GM12865 (cell line): ENCODE data around the gene SLCO1B1.

Experiments
- DNase-seq: peaks from one replicate; pipeline ENCODE4 v3.0.0; 2010; ENCODE audit warnings: low read depth
- H3K4me3 ChIP-seq: 2 replicates; pipeline ENCODE4 v1.5.1; 2011; ENCODE audit warnings: mild to moderate bottlenecking, low read depth, low read length, control low read depth
- TF ChIP-seq, protein P1 (sequence below): IDR thresholded peaks from 2 replicates; pipeline ENCODE4 v1.5.1; 2011; ENCODE audit warnings: low read length, control low read depth, low read depth, inconsistent platforms; ENCODE audit not compliant: insufficient read depth; ENCODE audit errors: missing control alignments

Gene SLCO1B1

DNA sequence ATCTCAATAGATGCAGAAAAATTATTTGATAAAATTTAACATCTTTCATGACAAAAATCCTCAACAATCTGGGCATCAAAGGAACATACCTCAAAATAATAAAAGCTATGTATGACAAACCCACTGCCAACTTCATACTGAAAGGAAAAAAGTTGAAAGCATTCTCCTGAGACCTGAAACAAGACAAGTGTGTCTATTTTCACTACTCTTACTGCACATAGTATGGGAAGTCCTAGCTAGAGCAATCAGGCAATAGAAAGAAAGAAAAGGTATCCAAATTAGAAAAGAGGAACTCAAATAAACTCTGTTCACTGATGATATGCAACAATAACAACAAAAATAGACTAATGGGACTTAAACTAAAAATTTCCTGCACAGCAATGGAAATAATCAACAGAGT lies 90.1 kb downstream of the SLCO1B1 start:
- no peak for DNase-seq
- TF ChIP-seq, protein P1, sequence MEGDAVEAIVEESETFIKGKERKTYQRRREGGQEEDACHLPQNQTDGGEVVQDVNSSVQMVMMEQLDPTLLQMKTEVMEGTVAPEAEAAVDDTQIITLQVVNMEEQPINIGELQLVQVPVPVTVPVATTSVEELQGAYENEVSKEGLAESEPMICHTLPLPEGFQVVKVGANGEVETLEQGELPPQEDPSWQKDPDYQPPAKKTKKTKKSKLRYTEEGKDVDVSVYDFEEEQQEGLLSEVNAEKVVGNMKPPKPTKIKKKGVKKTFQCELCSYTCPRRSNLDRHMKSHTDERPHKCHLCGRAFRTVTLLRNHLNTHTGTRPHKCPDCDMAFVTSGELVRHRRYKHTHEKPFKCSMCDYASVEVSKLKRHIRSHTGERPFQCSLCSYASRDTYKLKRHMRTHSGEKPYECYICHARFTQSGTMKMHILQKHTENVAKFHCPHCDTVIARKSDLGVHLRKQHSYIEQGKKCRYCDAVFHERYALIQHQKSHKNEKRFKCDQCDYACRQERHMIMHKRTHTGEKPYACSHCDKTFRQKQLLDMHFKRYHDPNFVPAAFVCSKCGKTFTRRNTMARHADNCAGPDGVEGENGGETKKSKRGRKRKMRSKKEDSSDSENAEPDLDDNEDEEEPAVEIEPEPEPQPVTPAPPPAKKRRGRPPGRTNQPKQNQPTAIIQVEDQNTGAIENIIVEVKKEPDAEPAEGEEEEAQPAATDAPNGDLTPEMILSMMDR = no peak
- H3K4me3 ChIP-seq = no peak overlapping the region

DNA sequence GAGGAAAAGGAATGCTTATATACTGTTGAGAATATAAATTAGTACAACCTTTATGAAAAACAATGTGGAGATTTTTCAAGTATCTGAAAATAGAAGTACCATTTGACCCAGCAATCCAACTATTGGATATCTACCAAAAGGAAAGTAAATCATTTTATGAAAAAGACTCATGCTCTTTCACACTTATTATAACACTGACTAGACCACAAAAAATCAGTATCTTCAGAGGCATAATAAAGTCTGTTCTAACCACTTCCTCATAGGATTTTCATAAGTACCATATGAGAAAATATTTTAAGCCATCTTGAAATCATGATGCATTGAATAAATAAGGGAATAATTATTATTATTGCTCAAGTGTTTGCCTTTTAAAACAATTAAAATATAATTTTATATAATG lies 90.8 kb downstream of the SLCO1B1 start:
- no peak overlapping the region for H3K4me3 ChIP-seq
- no peak for DNase-seq
- TF ChIP-seq, protein P1 = no peak

DNA sequence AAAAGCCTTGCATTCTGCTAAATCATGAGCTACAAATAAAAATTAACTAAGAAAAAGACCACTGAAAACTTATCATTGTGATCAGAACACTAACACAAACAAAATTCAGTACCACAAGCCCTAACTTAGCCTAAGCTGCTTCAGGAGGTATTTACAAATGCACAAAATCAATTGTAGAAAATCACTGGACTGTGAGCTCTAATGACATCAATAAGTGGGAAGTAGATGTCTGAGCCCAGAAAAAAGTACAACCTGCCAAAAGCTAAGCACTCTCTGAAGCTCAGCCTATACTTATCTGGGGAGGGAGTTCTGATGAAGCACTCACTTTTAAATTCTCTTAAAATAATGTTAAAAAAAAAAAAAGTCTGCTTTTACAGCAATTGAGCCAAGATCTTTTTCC lies 92.9 kb downstream of the SLCO1B1 start:
- no peak for DNase-seq
- TF ChIP-seq, protein P1 = no peak
- no peak overlapping the region for H3K4me3 ChIP-seq

DNA sequence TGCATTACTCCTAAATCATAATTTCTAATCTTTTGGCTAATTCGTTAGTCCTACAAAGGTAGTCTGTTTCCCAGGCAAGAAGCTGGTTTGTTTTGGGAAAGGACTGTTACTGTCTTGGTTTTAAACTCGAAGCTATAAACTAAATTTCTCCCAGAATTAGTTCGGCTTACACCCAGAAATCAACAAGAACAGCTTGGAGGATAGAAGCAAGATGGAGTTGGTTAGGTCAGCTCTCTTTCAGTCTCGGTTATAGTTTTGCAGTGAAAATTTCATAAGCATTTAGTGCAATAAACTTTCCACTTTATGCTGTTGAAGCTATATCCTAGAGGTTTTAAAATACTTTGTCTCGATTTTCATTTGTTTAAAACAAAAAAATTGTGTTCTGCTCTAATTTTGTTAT lies 103.4 kb downstream of the SLCO1B1 start:
- no peak overlapping the region for H3K4me3 ChIP-seq
- no peak for DNase-seq
- TF ChIP-seq, protein P1 = no peak

DNA sequence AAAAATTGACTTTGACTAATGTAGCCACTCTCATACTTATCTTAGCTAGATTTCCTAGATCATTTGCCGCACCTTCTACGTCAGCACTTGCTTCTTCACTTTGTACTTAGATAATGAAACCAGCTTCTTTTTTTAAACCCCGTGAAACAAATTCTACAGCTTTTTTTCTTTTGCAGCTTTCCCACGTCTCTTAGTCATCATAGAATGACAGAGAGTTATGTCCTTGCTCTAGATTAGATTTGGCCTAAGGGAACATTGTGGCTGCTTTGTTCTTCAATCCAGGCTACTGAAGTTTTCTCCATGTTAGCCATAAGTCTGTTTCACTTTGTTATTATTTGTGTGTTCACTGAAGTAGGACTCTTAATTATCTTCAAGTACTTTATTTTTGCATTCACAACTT lies 108.9 kb downstream of the SLCO1B1 start:
- no peak overlapping the region for H3K4me3 ChIP-seq
- TF ChIP-seq, protein P1 = no peak
- no peak for DNase-seq

DNA sequence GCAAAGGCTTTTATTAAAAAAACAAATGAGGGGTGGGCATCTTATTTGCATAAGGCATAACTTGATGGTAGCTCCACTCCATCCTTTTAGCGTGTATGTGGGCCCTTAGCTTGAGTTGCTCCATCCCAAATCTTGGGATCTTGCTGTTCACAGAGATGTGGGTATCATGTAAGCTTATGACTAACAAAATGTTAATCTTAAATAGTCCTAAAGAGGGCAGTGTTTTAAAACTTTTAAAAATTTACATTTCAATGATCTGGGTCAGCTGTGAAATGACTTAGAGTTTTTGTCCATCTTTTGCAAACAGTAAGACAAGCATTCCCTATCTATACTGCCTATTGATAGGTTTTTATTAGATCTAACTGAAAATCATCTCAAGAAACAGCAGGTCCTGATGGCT lies 117.7 kb downstream of the SLCO1B1 start:
- H3K4me3 ChIP-seq = no peak overlapping the region
- TF ChIP-seq, protein P1 = no peak
- DNase-seq = peak; percentile 1

DNA sequence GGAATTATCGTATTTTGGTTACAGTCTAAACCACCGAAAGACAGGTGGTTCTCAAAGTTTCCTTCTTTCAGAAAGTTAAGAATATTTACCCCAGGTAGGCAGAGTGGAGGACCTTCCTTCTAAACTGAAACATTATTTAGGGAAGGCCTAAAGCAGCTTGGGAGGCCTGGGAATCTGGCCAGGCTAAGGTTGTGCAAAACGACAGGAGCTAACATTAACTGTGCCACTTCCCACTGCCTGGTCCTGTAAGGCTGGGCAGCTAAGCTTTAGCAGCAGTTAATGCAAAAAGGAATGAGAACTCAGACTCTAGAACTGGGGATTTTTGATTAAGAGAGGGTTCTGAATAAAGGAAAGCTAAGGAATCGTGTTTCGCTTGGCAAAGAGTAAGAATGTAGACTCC lies 121.1 kb downstream of the SLCO1B1 start:
- H3K4me3 ChIP-seq = no peak overlapping the region
- TF ChIP-seq, protein P1 = no peak
- no peak for DNase-seq
